Immature natural killer cell (primary cell): Measurements from ENCODE around the gene LYZL2. TPM values are rescaled to one million over a fixed set of nuclear protein-coding genes. Genes with fewer than 3 reads are reported as not detected.

ENCODE experiments used
- DNase-seq, 3 donors: peaks; one replicate each; pipeline ENCODE4 v3.0.0; 2022; ENCODE audit warnings: mixed read lengths in 1 of 3
- H3K27ac Mint-ChIP-seq, 6 donors: one replicate each; pipeline ENCODE4 v1.8.0; 2020; ENCODE audit warnings: mixed read lengths in 6 of 6, mild to moderate bottlenecking in 5 of 6, inconsistent platforms in 4 of 6, moderate library complexity in 3 of 6
- H3K27me3 Mint-ChIP-seq, 3 donors: one replicate each; pipeline ENCODE4 v1.8.0; 2020 to 2021; ENCODE audit warnings: low read depth in 3 of 3, mild to moderate bottlenecking in 3 of 3, mixed read lengths in 3 of 3, moderate library complexity in 3 of 3, inconsistent platforms in 1 of 3
- H3K36me3 Mint-ChIP-seq, 3 donors: one replicate each; pipeline ENCODE4 v1.8.0; 2020; ENCODE audit warnings: mixed read lengths in 3 of 3, inconsistent platforms in 2 of 3, mild to moderate bottlenecking in 2 of 3
- H3K4me1 Mint-ChIP-seq, 2 donors: one replicate each; pipeline ENCODE4 v1.8.0; 2020; ENCODE audit warnings: inconsistent platforms in 2 of 2, mild to moderate bottlenecking in 2 of 2, mixed read lengths in 2 of 2, moderate library complexity in 1 of 2
- H3K4me3 Mint-ChIP-seq, 5 donors: one replicate each; pipeline ENCODE4 v1.8.0; 2020; ENCODE audit warnings: mild to moderate bottlenecking in 5 of 5, mixed read lengths in 5 of 5, inconsistent platforms in 3 of 5, moderate library complexity in 3 of 5
- H3K9me3 Mint-ChIP-seq, 6 donors: one replicate each; pipeline ENCODE4 v1.8.0; 2020; ENCODE audit warnings: mild to moderate bottlenecking in 6 of 6, mixed read lengths in 6 of 6, inconsistent platforms in 4 of 6, moderate library complexity in 3 of 6
- polyA plus RNA-seq, 3 donors: library from polyadenylated mRNA; unstranded; fragments of 300-500 nt; fragmentation: Illumina TruSeq; gene quantifications; one replicate each; pipeline ENCODE4 v1.2.3, GENCODE V29; 2021

The LYZL2 gene
- polyA plus RNA-seq, 3 donors from 2014 or later: not detected

- Mint-ChIP-seq H3K27me3 (peaks cover 0 to 6% (median 0%) of the 10 kb centered on the region in 3 donors), H3K36me3 (no peaks in the 10 kb centered on the region), H3K4me3 (no peak overlapping the region), H3K27ac (no peak overlapping the region), H3K4me1 (no peaks in the 10 kb centered on the region), H3K9me3 (no peaks in the 10 kb centered on the region)
- DNase-seq: no peak
Measured at GRCh38 chr10:30573721-30574431, 55.7 kb downstream of the LYZL2 start.

- Mint-ChIP-seq H3K27me3 (peaks cover 1 to 9% (median 2%) of the 10 kb centered on the region in 3 donors), H3K4me1 (no peaks in the 10 kb centered on the region), H3K27ac (no peak overlapping the region), H3K9me3 (no peaks in the 10 kb centered on the region), H3K36me3 (peaks cover 0 to 3% (median 0%) of the 10 kb centered on the region in 3 donors), H3K4me3 (no peak overlapping the region)
- DNase-seq: no peak
Measured at GRCh38 chr10:30565449-30565848, 64.1 kb downstream of the LYZL2 start.

- H3K9me3 Mint-ChIP-seq: no peaks in the 10 kb centered on the region
- H3K4me1 Mint-ChIP-seq: no peaks in the 10 kb centered on the region
- no peak for DNase-seq
- no peak overlapping the region for H3K4me3 Mint-ChIP-seq
- H3K27ac Mint-ChIP-seq: no peak overlapping the region
- H3K36me3 Mint-ChIP-seq: no peaks in the 10 kb centered on the region
- peaks cover 0 to 9% (median 3%) of the 10 kb centered on the region in 3 donors for H3K27me3 Mint-ChIP-seq
Measured at GRCh38 chr10:30562787-30563186, 66.8 kb downstream of the LYZL2 start.

Other genes with a start within 250 kb of the LYZL2 start
- gene MAP3K8, start 195.6 kb downstream of the LYZL2 start, polyA plus RNA-seq: 100 to 1,000 TPM in 2 of 3 donors, 10 to 100 TPM in 1; 62.9 to 154 (median 151) TPM